ENCODE measurements around the gene DLG3. TPM values are rescaled to one million over a fixed set of nuclear protein-coding genes. Genes with fewer than 3 reads are reported as not detected.

Gene DLG3
- total RNA-seq, 1 experiment from 2014 or later: 48.4 TPM

DNA sequence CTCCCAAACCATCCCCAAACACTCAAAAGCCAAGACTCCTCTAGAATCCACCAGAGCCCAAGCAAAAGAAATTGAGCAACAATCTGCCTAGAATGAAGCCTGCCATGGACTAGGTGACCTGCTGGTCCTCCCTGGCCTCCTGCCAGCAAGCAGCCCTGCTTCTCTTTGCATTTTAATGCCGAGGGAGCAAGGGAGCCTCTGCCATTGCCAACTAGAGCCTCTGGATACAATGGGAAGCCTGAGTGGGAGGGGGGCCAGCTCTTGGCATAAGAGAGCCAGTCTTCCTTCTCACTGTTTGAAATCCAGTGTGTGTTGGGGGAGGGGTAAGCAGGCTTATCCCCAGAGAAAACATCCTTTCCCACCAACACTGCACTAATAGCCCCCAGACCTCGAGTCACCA is 23.0 kb upstream of the DLG3 start:
- no peaks in the 10 kb centered on the region for H3K4me1 ChIP-seq (ENCODE audit: control insufficient read depth in 1 of 2, insufficient read depth in 2 of 2, low read length in 2 of 2)
- H3K4me2 ChIP-seq (ENCODE audit: low read length): no peak overlapping the region
- no peak for DNase-seq (ENCODE audit: low read depth, low spot score)
- no peaks in the 10 kb centered on the region for H3K9me3 ChIP-seq (ENCODE audit: control insufficient read depth in 1 of 2, insufficient read depth in 1 of 2, low read depth in 1 of 2, low read length in 2 of 2)
- no peaks in the 10 kb centered on the region for H3K79me2 ChIP-seq (ENCODE audit: insufficient read depth, low read length)
- ChIA-PET CTCF (no interaction called here), POLR2A (no interaction called here), RAD21 (ENCODE audit: low non-redundant PET in 1 of 2, low total read pairs in 2 of 2, uncharacterized antibody in 2 of 2, unreplicated experiment in 2 of 2) (no interaction called here)
- intact Hi-C loops (cut with micrococcal nuclease): loop anchor here (10.0 kb wide), 1 partner anchor 243 kb away; no protein-coding TSS in a partner anchor
- H3K36me3 ChIP-seq (ENCODE audit: control insufficient read depth in 1 of 2, insufficient read depth in 2 of 2, low read length in 2 of 2): no peaks in the 10 kb centered on the region; a peak in 1 of 4 replicates
- H2AFZ ChIP-seq (ENCODE audit: low read depth, low read length, poor library complexity, severe bottlenecking): no peak overlapping the region
- no peaks in the 10 kb centered on the region for H3K27me3 ChIP-seq (ENCODE audit: insufficient read depth, low read length)
- no peaks in the 10 kb centered on the region for H3K9me2 ChIP-seq (ENCODE audit: insufficient read depth)
- H3K4me3 ChIP-seq (replicated peaks in 1 of 2; ENCODE audit: low read depth in 1 of 2, low read length in 2 of 2): no peak overlapping the region
- ATAC-seq: no peak
- no peaks in the 10 kb centered on the region for H4K20me1 ChIP-seq (ENCODE audit: insufficient read depth)
- BruUV-seq (replicated peaks): no TSS peak
- TF ChIP-seq CEBPB (IDR thresholded peaks at IDR 0.05; ENCODE audit: low read depth) (no peak), SP1 (IDR thresholded peaks at IDR 0.05; ENCODE audit: low read depth) (no peak), EGR1 (IDR thresholded peaks at IDR 0.05; ENCODE audit: low read depth) (no peak), FOSL1 (IDR thresholded peaks at IDR 0.05; ENCODE audit: low read depth) (no peak), RAD21 (IDR thresholded peaks at IDR 0.05; ENCODE audit: low read depth) (no peak), SIN3A (IDR thresholded peaks at IDR 0.05; ENCODE audit: low read depth) (no peak)
- TF ChIP-seq, protein P1, sequence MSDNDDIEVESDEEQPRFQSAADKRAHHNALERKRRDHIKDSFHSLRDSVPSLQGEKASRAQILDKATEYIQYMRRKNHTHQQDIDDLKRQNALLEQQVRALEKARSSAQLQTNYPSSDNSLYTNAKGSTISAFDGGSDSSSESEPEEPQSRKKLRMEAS (IDR thresholded peaks at IDR 0.05): no peak
- no peak overlapping the region for H3K27ac ChIP-seq (ENCODE audit: low read depth, low read length)
- no peak overlapping the region for H3K9ac ChIP-seq (ENCODE audit: low read length)

DNA sequence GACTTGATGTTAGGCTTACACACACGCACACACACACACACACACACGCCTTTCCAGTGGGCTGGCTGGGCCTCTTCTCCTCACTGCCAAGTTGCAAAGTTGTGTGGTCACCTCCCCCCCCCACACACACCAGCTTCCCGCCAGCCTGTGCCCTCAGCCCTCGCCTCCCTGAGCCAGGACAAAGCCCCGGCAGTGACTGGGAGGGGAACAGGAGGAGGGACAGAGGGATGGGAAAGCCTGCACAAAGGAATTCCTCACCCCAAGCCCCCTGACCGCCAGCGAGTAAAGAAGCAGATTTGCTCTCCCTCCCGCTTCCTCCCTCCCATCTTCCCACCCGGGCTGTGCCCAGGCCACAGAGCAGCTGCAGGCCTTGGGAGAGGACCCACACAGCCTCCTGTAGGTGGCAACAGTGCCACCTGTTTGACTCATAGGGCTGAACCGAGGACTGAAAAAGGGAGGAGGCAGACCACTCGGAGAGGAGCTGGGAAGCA is 21.7 kb upstream of the DLG3 start, which contains the start of gene GDPD2:
Gene GDPD2, plus strand, starts transcription at position 464 of the 491 bp plus-strand sequence. CDS start 1,671 bp downstream, outside the sequence.
- DNase-seq (ENCODE audit: low read depth, low spot score) (no peak), ATAC-seq (peak; percentile 90)
- POLR2A ChIA-PET: no interaction called here
- H3K9ac ChIP-seq (ENCODE audit: low read length): no peak within 1 kb of the TSS
- no peak within 1 kb of the TSS for H3K4me3 ChIP-seq (replicated peaks in 1 of 2; ENCODE audit: low read depth in 1 of 2, low read length in 2 of 2)
- H3K27me3 ChIP-seq (ENCODE audit: insufficient read depth, low read length): no peaks in the 10 kb centered on the region
- TF ChIP-seq ZFX (IDR thresholded peaks at IDR 0.05): no peak
- TF ChIP-seq, protein P2, sequence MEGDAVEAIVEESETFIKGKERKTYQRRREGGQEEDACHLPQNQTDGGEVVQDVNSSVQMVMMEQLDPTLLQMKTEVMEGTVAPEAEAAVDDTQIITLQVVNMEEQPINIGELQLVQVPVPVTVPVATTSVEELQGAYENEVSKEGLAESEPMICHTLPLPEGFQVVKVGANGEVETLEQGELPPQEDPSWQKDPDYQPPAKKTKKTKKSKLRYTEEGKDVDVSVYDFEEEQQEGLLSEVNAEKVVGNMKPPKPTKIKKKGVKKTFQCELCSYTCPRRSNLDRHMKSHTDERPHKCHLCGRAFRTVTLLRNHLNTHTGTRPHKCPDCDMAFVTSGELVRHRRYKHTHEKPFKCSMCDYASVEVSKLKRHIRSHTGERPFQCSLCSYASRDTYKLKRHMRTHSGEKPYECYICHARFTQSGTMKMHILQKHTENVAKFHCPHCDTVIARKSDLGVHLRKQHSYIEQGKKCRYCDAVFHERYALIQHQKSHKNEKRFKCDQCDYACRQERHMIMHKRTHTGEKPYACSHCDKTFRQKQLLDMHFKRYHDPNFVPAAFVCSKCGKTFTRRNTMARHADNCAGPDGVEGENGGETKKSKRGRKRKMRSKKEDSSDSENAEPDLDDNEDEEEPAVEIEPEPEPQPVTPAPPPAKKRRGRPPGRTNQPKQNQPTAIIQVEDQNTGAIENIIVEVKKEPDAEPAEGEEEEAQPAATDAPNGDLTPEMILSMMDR (IDR thresholded peaks at IDR 0.05 in 2 of 3, conservative IDR thresholded peaks at IDR 0.05 in 1 of 3; ENCODE audit: borderline replicate concordance in 1 of 3, insufficient read depth in 1 of 3, low read depth in 2 of 3, low read length in 2 of 3): peak; percentile 18 to 26 (median 23); a peak in 4 of 6 replicates
- TF ChIP-seq RAD21 (IDR thresholded peaks at IDR 0.05; ENCODE audit: low read depth): peak; percentile 52
- H3K9me2 ChIP-seq (ENCODE audit: insufficient read depth): no peaks in the 10 kb centered on the region
- BruUV-seq (replicated peaks): no TSS peak
- H4K20me1 ChIP-seq (ENCODE audit: insufficient read depth): no peaks in the 10 kb centered on the region
- H3K4me2 ChIP-seq (ENCODE audit: low read length): no peak within 1 kb of the TSS
- no peak within 1 kb of the TSS for H2AFZ ChIP-seq (ENCODE audit: low read depth, low read length, poor library complexity, severe bottlenecking)
- H3K79me2 ChIP-seq (ENCODE audit: insufficient read depth, low read length): no peaks in the 10 kb centered on the region
- H3K4me1 ChIP-seq (ENCODE audit: control insufficient read depth in 1 of 2, insufficient read depth in 2 of 2, low read length in 2 of 2): no peaks in the 10 kb centered on the region
- CTCF ChIA-PET: interaction anchor here (1.0 to 2.3 kb wide), 3 partner anchors 9 to 242 kb away, joined by 3 to 15 read pairs (median 8); no protein-coding TSS in a partner anchor
- RAD21 ChIA-PET (ENCODE audit: low non-redundant PET in 1 of 2, low total read pairs in 2 of 2, uncharacterized antibody in 2 of 2, unreplicated experiment in 2 of 2): interaction anchor here in 1 of 2 experiments (1.1 to 2.0 kb wide), 2 partner anchors 242 to 243 kb away, joined by 3 to 6 read pairs; no protein-coding TSS in a partner anchor
- intact Hi-C loops (cut with micrococcal nuclease): loop anchor here (10.0 kb wide), 1 partner anchor 242 kb away; no protein-coding TSS in a partner anchor
- no peaks in the 10 kb centered on the region; a peak in 1 of 4 replicates for H3K36me3 ChIP-seq (ENCODE audit: control insufficient read depth in 1 of 2, insufficient read depth in 2 of 2, low read length in 2 of 2)
- H3K27ac ChIP-seq (ENCODE audit: low read depth, low read length): no peak within 1 kb of the TSS
- H3K9me3 ChIP-seq (ENCODE audit: control insufficient read depth in 1 of 2, insufficient read depth in 1 of 2, low read depth in 1 of 2, low read length in 2 of 2): no peaks in the 10 kb centered on the region
